GM18861 (cell line): ENCODE data around the gene AMZ2.
"Not testable (repeated sequence)": the region's sequence is repeated elsewhere in the genome, so short reads cannot be mapped to it uniquely, and the experiment has no call there.

Experiments used
- ATAC-seq: cut with Tn5 transposase; IDR thresholded peaks from one replicate; pipeline ENCODE4 v1.9.1; 2021; ENCODE audit not compliant: unreplicated experiment

The AMZ2 gene, protein sequence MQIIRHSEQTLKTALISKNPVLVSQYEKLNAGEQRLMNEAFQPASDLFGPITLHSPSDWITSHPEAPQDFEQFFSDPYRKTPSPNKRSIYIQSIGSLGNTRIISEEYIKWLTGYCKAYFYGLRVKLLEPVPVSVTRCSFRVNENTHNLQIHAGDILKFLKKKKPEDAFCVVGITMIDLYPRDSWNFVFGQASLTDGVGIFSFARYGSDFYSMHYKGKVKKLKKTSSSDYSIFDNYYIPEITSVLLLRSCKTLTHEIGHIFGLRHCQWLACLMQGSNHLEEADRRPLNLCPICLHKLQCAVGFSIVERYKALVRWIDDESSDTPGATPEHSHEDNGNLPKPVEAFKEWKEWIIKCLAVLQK

DNA sequence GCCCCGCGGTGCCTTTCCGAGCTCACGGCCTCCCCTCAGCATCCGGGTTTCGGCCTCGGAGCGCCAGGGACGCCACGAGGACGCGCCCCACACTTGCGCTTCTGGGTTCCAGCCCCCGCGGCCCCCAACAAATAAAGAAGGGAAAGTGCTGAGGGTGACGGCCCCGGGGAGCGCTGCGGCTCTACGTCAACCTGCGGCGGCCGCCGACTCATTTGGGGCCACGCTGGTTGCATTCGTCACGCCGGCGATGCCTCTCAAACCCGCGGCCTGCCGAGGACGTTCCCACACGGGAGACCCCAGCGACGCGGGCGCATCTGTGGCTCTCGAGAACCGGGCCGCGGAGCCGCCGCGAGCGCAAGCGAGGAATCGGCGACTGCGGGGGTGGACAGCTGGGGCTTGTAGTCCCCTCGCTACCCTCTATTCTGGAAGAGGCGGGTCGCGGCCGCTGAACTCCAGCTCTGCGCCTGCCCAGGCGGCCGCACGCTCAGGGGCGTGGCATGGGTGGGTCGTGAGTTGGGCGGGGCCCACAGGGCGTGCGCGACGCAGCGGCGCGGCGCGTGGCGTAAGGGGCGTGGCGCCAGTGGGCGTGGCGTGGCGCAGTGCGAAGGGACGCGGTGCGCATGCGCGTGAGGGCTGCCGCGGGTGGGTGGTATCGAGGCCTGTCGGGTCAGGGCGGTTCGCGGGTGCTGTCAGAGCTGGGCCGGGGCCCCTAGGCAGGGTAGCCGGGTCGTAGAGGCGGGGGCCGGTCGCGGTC is at the start of gene AMZ2:
AMZ2 (plus strand) TSS at position 599 of the 754 bp plus-strand sequence. CDS start 2,145 bp downstream, outside the sequence.
- ATAC-seq, result peak; percentile 75

DNA sequence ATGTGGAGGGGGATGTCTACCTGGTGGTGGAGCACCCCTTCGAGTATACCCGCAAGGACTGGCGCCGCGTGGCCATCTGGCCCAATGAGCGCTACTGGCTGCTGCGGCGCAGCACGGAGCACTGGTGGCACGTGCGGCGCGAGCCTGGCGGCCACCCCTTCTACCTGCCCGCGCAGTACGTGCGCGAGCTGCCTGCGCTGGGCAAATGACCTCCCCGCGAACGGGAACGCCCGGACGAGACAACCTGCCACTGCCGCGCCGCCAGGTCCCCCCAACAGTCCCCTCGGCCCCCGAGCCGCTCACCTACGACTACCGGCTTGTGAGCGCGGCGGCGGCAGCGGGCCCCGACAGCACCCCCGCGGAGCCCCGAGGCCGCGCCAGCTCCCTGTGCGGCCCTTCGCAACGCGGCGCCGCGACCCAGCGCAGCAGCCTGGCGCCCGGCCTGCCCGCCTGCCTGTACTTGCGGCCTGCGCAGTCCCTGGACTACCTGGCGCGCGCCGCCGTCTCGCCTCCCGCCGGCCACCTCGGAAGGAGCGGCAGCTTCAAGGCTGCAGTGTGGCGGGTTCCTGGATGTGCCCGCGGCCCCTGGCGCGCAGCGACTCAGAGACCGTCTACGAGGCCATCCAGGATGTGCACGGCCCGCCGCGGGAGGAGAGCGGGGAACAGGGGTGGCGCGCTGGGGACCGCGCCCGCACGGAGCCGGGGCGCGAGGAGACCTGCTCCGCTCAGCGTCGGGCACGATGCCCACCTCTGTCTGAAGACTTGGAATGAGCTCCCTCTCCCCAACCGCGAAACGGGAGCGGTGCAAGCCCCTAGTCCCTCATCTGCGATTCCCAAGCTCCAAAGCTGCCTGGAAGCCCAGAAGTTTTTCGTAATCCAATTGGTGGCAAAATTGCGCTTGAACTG is 48.7 kb upstream of the AMZ2 start:
- no peak for ATAC-seq

DNA sequence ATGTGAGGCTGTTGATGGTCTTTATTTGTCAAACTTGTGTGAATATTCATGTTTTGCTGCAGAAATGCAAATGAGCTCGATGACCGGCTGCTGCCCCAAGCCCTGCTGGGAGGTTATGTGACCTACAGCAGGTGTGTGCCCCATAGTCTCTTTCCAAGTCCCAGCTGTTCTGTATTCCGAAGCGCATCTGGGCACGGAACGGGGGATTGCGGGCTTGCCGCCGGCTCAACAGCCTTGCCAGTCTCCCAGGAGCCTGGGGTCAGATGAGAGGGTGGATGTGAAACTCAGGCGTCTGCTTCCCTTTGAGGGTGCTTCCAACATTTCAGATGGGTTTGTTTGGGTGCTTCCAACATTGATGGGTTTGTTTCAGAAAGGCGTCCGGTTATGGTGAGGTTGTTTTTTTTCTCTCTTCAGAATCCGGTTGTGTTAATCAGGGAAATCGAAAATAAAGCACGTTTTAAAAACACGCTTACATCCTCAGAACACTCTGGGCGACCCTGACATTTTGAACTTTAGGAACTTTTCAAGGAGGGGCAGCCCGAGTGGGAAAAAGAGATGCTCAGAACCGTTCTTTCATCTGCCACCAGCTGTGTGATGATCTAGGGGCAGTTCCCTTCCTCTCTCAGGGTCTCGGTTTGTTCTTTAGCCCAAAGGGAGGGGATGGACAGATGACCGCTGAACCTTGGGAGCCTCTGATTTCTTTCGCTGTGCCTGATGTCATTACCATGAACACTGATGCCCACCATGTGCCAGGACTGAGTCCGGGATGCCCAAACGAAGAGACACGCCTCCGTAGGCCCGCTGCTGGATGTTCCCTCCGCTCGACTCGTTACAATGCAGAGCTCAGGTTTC is 47.8 kb upstream of the AMZ2 start:
- ATAC-seq, result no peak

DNA sequence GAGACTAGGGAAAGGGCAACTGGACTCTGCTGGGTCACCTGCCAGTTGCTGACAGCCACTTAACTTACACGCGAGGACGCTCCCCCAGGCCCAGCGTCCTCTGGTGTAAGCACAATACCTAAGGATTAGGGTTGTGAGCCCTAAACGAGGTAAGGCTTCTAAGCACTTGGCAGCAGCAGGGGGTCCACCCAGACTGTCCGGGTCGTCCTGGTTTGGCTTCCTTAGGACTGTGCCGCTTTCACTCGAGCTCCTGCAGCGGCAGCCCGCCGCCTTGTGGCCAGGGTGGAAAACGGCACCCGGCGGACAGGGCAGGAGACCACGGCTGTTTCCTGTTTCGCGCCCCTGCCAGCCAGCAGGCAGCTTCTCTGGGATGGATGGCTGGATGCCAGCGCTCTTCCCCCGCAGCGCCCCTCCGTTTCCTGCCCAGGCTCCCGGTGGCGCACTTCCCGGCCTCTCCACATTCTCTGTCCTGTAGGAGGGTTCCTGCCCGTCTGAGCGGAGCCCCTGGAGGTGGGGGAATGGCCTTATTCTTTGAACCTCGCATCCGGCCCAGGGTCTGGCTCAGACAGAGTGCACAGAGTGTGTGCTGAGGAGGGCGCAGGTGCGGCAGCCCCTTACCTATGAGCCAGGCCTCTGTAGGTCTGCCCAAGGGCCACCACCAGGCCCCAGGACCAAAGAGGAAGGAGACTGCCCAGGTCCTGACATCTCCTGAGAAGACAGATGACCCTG is 47.0 kb upstream of the AMZ2 start:
- no peak for ATAC-seq

DNA sequence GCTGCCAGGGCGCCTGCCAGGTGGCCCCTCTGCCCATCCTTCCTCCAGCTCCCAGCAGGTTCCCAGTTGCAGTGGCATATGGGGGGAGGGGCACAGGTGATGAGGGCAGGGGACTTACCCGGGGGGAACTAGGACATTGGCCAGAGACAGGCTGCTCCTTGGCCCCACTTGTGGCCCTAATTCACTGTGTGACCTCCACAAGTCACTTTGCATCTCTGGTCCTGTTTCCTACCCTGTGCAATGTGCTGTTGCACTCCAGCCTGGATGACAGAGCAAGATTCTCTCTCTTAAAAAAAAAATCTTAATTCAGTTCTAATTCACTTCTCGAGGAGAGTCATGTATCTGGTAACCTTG is 46.4 kb upstream of the AMZ2 start:
- ATAC-seq, result not testable (repeated sequence)

DNA sequence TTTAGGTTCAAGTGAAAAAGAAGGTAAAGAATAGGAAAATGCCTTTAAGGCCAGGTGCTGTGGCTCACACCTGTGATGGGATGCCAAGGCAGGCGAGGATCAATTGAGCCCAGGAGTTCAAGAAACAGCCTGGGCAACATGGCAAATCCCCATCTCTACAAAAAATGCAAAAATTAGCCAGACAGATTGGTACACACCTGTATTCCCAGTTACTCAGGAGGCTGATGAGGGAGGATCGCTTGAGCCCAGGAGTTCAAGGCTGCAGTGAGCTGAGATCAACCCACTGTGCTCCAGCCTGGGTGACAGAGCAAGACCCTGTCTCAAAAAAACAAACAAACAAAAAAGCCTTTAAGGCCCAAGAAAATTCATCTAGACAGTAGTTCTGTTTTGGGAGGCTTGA is 45.5 kb upstream of the AMZ2 start:
- not testable (repeated sequence) for ATAC-seq

DNA sequence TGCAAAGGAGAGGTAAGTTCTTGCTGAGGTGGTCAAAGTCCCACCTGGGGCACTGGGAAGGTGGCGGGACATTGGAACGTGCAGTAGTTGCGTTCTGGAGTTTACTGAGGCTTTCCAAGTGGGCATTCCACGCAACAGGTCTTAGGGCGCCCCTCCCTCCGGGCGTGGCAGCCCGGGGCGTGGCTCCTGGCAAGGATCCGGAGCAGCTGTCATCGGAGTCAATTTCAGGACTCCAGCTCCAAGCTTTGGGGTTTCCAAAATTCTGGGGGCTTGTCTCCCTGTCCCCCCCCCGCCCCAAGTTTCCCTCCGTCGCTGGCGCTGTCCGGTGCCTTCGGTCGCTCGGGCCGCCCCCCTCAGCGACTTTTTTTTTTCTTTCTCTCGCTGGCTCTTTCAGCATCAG is 43.1 kb upstream of the AMZ2 start:
- ATAC-seq, result no peak

DNA sequence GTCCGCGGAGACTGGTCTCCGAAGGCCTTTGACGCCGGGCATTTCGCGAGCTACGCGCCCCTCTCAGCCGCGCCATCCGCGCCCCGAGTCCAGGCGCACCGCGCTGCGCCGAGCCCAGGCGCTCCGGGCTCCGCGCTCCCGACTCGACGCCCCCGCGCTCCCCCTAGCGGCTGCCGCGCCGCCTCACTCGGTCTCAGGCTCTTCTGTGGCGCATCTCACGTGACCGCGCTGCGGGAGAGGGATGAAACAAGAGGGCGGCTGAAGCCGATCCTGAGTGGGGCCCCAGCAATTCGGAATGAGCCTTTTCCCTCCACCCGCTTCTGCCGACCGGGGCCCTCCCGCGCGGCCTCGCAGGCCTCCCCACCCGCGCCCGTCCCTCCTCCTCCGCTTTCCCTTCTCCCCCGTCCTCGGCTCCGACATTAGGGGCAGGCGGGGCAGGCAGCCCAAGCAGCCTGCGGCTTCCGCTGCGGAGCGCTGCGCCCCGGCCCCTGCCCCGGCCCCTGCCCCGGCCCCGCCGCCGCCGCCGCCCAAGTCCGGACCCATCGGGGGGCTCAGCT is 42.5 kb upstream of the AMZ2 start:
- peak; percentile 86 for ATAC-seq

DNA sequence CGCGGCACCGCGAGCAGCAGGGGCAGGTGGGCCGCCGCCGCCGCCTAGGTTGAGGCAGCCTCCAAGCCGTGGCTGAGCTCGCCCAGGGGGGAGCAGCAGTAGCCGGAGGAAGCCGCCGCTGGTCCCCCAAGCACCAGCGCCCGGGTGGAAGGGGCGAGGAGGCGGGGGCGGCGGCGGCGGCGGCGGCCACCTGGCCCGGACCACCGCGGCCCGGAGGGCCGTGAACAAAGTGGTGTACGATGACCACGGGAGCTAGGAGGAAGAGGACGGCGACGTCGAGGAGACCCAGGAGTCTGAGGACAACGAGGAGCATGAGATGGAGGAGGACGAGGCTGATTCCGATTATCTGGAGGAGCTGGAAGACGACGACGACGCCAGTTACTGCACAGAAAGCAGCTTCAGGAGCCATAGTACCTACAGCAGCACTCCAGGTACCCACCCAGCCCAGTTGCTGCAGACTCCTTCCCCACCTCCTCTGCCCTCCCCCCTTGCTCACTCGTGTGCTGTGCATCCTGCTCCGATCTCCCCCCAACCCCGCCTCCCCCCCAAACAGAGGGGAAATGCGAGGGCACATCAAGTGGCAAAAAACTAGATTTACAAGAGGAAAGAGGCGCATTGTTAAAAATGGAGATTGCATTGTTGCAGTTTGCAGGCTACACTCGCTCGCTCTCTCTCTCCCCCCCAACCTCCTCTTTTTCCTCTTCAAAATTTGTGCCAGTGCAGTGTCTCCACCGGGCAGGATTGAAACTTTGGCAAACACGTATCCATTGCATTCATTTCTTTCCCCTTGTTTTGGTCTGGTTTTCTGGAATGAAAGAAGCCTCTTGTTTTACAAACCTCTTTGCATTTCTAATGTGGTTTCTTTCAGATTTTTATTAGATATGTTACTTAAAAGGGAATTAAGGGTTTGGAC is 41.8 kb upstream of the AMZ2 start:
- peak; percentile 24 for ATAC-seq

DNA sequence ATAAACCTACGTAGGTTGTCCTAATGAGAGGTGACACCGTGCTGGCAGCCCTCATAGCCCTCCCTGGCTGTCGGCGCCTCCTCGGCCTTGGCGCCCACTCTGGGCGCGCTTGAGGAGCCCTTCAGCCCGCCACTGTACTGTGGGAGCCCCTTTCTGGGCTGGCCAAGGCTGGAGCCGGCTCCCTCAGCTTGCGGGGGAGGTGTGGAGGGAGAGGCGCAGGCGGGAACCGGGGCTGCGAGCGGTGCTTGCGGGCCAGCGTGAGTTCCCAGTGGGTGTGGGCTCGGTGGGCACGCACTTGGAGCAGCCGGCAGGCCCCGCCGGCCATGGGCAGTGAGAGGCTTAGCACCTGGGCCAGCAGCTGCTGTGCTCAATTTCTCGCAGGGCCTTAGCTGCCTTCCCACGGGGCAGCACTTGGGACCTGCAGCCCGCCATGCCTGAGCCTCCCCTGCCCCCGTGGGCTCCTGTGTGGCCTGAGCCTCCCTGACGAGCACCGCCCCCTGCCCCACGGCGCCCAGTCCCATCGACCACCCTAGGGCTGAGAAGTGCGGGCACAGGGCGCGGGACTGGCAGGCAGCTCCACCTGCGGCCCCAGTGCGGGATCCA is 40.1 kb upstream of the AMZ2 start:
- ATAC-seq, result no peak

DNA sequence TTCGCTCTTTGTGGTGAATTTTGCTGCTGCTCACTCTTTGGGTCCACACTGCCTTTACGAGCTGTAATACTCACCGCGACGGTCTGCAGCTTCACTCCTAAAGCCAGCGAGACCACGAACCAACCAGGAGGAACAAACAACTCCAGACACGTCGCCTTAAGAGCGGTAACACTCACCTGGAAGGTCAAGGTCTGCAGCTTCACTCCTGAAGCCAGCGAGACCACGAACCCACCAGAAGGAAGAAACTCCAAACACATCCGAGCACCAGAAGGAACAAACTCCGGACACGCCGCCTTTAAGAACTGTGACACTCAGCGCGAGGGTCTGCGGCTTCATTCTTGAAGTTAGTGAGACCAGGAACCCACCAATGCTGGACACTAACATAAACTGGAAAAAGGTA is 39.2 kb upstream of the AMZ2 start:
- not testable (repeated sequence) for ATAC-seq

DNA sequence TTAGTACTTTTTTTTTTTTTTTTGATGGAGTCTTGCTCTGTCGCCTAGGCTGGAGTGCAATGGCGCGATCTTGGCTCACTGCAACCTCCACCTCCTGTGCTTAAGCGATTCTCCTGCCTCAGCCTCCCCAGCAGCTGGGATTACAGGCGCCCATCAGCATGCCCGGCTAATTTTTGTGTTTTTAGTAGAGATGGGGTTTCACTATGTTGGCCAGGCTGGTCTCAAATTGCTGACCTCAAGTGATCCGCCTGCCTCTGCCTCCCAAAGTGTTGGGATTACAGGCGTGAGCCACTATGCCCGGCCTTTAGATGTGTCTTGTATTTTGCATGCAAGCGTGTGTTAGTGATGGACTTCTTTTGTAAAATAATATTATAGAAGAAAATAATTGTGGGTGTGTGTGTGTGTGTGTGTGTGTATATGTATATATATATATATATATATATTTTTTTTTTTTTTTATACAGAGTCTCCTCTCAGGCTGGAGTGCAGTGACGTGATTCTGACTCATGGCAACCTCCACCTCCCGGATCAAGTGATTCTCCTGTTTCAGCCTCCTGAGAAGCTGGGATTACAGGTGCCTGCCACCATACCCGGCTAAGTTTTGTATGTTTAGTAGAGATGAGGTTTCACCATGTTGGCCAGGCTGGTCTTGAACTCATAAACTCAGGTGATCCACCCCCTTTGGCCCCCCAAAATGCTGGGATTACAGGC is 38.5 kb upstream of the AMZ2 start:
- ATAC-seq, result not testable (repeated sequence)

DNA sequence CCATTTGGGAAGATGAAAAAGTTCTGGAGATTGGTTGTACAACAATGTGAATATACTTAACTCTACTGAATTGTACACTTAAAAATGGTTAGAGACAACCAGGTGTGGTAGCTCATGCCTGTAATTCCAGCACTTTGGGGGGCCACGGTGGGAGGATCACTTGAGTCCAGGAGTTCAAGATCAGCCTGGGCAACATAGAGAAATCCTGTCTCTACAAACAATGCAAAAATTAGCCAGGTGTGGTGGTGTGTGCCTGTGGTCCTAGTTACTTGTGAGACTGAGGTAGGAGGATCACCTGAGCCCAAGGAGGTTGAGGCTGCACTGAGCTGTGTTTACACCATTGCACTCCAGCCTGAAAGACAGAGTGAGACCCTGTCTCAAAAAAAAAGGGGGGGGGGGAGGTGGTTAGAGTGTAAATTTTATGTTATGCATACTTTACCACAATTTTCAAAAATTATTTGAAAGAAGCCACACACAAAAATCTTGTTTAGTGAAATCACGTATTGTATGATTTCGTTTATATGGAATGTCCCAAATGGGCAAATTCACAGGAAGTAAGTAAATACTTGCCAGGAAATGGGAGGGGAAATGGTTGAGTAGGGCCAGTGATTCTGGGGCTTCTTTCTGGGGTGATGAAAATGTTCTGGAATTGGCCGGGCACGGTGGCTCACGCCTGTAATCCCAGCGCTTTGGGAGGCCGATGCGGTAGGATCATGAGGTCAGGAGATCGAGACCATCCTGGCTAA is 37.1 kb upstream of the AMZ2 start:
- no peak for ATAC-seq

DNA sequence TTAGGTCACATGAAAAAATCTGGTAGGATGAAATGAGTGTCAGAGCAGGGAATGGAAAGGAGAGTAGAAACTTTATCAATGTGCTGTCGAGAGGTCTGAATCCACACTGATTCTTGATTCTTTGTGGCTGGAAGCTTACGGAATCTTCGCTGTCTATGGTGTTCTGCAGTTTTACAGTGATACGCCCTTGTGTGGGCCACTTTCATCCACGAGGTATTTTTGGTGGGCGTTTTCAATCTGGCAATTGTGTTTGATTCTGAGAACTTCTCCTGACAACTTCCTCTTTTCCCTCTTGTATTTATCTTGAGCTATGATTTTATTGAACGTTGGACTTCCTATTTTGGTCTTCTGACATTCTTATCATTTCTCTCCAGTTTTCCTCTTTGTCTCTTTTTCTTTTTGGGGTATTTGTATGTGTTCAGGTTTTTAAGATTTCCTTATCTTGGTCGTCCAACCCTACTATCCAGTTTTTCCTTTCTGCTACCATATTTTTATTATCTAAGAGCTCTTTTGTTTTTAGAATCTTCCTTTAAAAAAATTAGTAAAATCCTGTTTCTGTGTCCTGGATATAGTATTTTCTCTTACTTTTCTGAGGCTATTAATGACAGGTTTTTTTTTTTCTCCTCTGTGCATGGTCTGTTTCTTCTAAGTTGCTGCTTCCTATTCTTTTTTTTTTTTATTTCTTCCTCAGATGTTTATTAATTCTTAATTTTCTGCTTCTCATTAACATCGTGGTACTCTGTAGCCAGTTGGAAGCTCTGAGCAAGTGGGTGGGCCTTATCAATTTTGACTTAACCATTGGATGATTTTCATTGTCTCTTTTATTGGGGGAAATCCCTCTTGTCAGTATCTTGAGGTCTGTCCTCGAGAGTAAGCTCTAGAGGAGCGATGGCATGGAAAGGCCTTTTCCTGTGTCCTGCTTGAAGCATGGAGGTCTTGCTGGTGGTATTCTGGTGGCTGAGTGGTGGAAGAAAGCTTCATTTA is 34.1 kb upstream of the AMZ2 start:
- not testable (repeated sequence) for ATAC-seq

DNA sequence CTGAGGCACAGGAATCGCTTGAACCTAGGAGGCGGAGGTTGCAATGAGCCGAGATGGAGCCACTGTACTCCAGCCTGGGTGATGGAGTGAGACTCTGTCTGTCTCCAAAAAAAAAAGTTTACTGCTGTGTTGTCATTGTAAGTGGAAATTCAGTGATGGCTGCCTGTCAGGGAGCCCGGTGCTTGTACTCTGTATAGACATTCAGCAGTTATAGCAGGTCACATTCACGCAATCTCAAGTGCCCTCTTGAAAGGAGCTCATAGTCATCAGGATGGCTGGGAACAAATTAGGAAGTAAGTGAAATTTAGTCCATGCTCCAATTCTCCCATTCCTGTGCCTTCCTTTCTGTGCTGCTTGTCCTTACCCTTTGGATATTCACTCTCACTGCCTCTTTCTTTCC is 32.4 kb upstream of the AMZ2 start:
- ATAC-seq, result not testable (repeated sequence)

DNA sequence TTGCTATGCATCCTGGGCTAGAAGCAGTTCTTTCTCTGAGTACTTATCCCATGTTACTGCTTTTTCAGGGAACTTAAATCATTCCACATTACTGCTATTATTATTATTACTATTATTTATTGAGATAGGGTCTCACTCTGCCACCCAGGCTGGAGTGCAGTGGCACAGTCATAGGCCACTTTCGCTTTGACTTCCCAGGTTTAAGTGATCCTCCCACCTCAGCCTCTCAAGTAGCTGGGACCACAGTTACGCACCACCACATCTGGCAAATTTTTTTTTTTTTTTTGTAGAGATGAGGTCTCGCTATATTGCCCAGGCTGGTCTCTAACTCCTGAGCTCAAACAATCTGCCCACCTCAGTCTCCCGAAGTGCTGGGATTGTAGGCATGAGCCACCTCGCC is 28.4 kb upstream of the AMZ2 start:
- ATAC-seq, result not testable (repeated sequence)
